Head of caudate nucleus (tissue), 42 donors: ENCODE measurements around the gene ABI3BP.

Source experiments
- DNase-seq, 42 donors: peaks; one replicate each; pipeline versions ENCODE4 v3.0.0 to v3.0.0-alpha.2; 2020 to 2021; ENCODE audit warnings: mixed read lengths in 7 of 42
- intact Hi-C: fragments of 100-400 bp; cut with DNase I; formaldehyde crosslinking; loops from one replicate; pipeline ENCODE4 v1.15.0; 2022

The ABI3BP gene

GRCh38 chr3:100759950-100760349 lies 233.3 kb downstream of the ABI3BP start:
- DNase-seq: no peak

GRCh38 chr3:100759159-100759558 lies 234.1 kb downstream of the ABI3BP start:
- intact Hi-C loops: no loop called here
- DNase-seq: no peak

More at GRCh38 chr3:100759950-100760349, 233.3 kb downstream of the ABI3BP start:
- intact Hi-C loops: no loop called here

- DNase-seq: peak in 1 of 42 donors; percentile 34
- intact Hi-C loops: no loop called here
These were observed 236.8 kb downstream of the ABI3BP start for GRCh38 chr3:100756441-100756840.

GRCh38 chr3:100754563-100755334 lies 238.5 kb downstream of the ABI3BP start:
- DNase-seq: no peak
- intact Hi-C loops: no loop called here

- intact Hi-C loops: no loop called here
- DNase-seq: no peak
These were observed 239.4 kb downstream of the ABI3BP start for GRCh38 chr3:100753846-100754245.

GRCh38 chr3:100748967-100749366 lies 244.3 kb downstream of the ABI3BP start:
- DNase-seq: no peak
- intact Hi-C loops: no loop called here

- no peak for DNase-seq
- intact Hi-C loops: no loop called here
These were observed 245.0 kb downstream of the ABI3BP start for GRCh38 chr3:100748220-100748619.

GRCh38 chr3:100746092-100746491 lies 247.1 kb downstream of the ABI3BP start:
- intact Hi-C loops: no loop called here
- DNase-seq: peak in 19 of 42 donors; percentile 4 to 66 (median 31)

- no peak for DNase-seq
- intact Hi-C loops: no loop called here
These were observed 247.6 kb downstream of the ABI3BP start for GRCh38 chr3:100745617-100746016.

GRCh38 chr3:100744671-100745070 lies 248.6 kb downstream of the ABI3BP start:
- intact Hi-C loops: no loop called here

GRCh38 chr3:100743535-100743934 lies 249.7 kb downstream of the ABI3BP start:
- intact Hi-C loops: no loop called here
- DNase-seq: peak in 6 of 42 donors; percentile 10 to 54 (median 32)

More at GRCh38 chr3:100744671-100745070, 248.6 kb downstream of the ABI3BP start:
- no peak for DNase-seq

- no peak for DNase-seq
- intact Hi-C loops: no loop called here
These were observed 253.0 kb downstream of the ABI3BP start for GRCh38 chr3:100740207-100740606.

- peak in 1 of 42 donors; percentile 14 for DNase-seq
- intact Hi-C loops: no loop called here
These were observed 255.9 kb downstream of the ABI3BP start for GRCh38 chr3:100737334-100737733.

GRCh38 chr3:100732435-100732834 lies 260.8 kb downstream of the ABI3BP start:
- intact Hi-C loops: no loop called here
- DNase-seq: no peak

- DNase-seq: no peak
- intact Hi-C loops: no loop called here
These were observed 262.7 kb downstream of the ABI3BP start for GRCh38 chr3:100730524-100730923.

- DNase-seq: no peak
- intact Hi-C loops: no loop called here
These were observed 266.5 kb downstream of the ABI3BP start for GRCh38 chr3:100726706-100727105.

- intact Hi-C loops: no loop called here
These were observed 267.2 kb downstream of the ABI3BP start for GRCh38 chr3:100725935-100726513.

GRCh38 chr3:100720426-100720825 lies 272.8 kb downstream of the ABI3BP start:
- intact Hi-C loops: no loop called here
- no peak for DNase-seq

More at GRCh38 chr3:100725935-100726513, 267.2 kb downstream of the ABI3BP start:
- DNase-seq: no peak

- no peak for DNase-seq
- intact Hi-C loops: no loop called here
These were observed 274.1 kb downstream of the ABI3BP start for GRCh38 chr3:100719136-100719535.

GRCh38 chr3:100717637-100718487 lies 275.4 kb downstream of the ABI3BP start:
- DNase-seq: no peak
- intact Hi-C loops: no loop called here
